ENCODE results near the gene KIRREL3. TPM values are rescaled to one million over a fixed set of nuclear protein-coding genes. Genes with fewer than 3 reads are reported as not detected.

Gene KIRREL3
- total RNA-seq, 2 experiments from 2014 or later = not detected

GRCh38 chr11:126809514-126810289 lies 190.9 kb downstream of the KIRREL3 start:
- no peak for DNase-seq
- no peaks in the 10 kb centered on the region for H3K36me3 Mint-ChIP-seq (ENCODE audit: low read depth)
- no peak overlapping the region for H3K27ac Mint-ChIP-seq
- CTCF ChIA-PET = no interaction called here
- no peaks in the 10 kb centered on the region for H3K9me3 Mint-ChIP-seq
- no peaks in the 10 kb centered on the region for H3K27me3 Mint-ChIP-seq
- H3K4me1 Mint-ChIP-seq = no peaks in the 10 kb centered on the region
- POLR2A ChIA-PET = no interaction called here
- no peak overlapping the region for H3K4me3 Mint-ChIP-seq

GRCh38 chr11:126808836-126809235 lies 191.7 kb downstream of the KIRREL3 start:
- H3K4me3 Mint-ChIP-seq = no peak overlapping the region
- H3K36me3 Mint-ChIP-seq (ENCODE audit: low read depth) = no peaks in the 10 kb centered on the region
- DNase-seq = no peak
- H3K27ac Mint-ChIP-seq = no peak overlapping the region
- CTCF ChIA-PET = no interaction called here
- H3K9me3 Mint-ChIP-seq = no peaks in the 10 kb centered on the region
- no peaks in the 10 kb centered on the region for H3K27me3 Mint-ChIP-seq
- no peaks in the 10 kb centered on the region for H3K4me1 Mint-ChIP-seq
- POLR2A ChIA-PET = no interaction called here

GRCh38 chr11:126808296-126808695 lies 192.3 kb downstream of the KIRREL3 start:
- Mint-ChIP-seq H3K9me3 (no peaks in the 10 kb centered on the region), H3K4me1 (no peaks in the 10 kb centered on the region), H3K27ac (no peak overlapping the region), H3K27me3 (no peaks in the 10 kb centered on the region), H3K36me3 (ENCODE audit: low read depth) (no peaks in the 10 kb centered on the region), H3K4me3 (no peak overlapping the region)
- POLR2A ChIA-PET = no interaction called here
- DNase-seq = no peak
- CTCF ChIA-PET = no interaction called here

GRCh38 chr11:126805870-126806269 lies 194.7 kb downstream of the KIRREL3 start:
- ChIA-PET POLR2A (no interaction called here), CTCF (no interaction called here)
- DNase-seq = no peak
- H3K27me3 Mint-ChIP-seq = no peaks in the 10 kb centered on the region
- no peaks in the 10 kb centered on the region for H3K36me3 Mint-ChIP-seq (ENCODE audit: low read depth)
- H3K9me3 Mint-ChIP-seq = no peaks in the 10 kb centered on the region
- H3K4me1 Mint-ChIP-seq = no peaks in the 10 kb centered on the region
- no peak overlapping the region for H3K27ac Mint-ChIP-seq
- H3K4me3 Mint-ChIP-seq = no peak overlapping the region

- no peaks in the 10 kb centered on the region for H3K27me3 Mint-ChIP-seq
- H3K27ac Mint-ChIP-seq = no peak overlapping the region
- ChIA-PET POLR2A (no interaction called here), CTCF (no interaction called here)
- H3K9me3 Mint-ChIP-seq = no peaks in the 10 kb centered on the region
- DNase-seq = no peak
- no peaks in the 10 kb centered on the region for H3K4me1 Mint-ChIP-seq
- no peak overlapping the region for H3K4me3 Mint-ChIP-seq
- no peaks in the 10 kb centered on the region for H3K36me3 Mint-ChIP-seq (ENCODE audit: low read depth)
Measured at GRCh38 chr11:126804363-126804762, 196.2 kb downstream of the KIRREL3 start.

- no peaks in the 10 kb centered on the region for H3K4me1 Mint-ChIP-seq
- H3K4me3 Mint-ChIP-seq = no peak overlapping the region
- H3K27me3 Mint-ChIP-seq = no peaks in the 10 kb centered on the region
- DNase-seq = no peak
- ChIA-PET CTCF (no interaction called here), POLR2A (no interaction called here)
- H3K27ac Mint-ChIP-seq = no peak overlapping the region
- peaks cover 5% of the 10 kb centered on the region for H3K9me3 Mint-ChIP-seq
- no peaks in the 10 kb centered on the region for H3K36me3 Mint-ChIP-seq (ENCODE audit: low read depth)
Measured at GRCh38 chr11:126800009-126800408, 200.6 kb downstream of the KIRREL3 start.

- Mint-ChIP-seq H3K9me3 (peaks cover 5% of the 10 kb centered on the region), H3K36me3 (ENCODE audit: low read depth) (no peaks in the 10 kb centered on the region), H3K27ac (no peak overlapping the region), H3K4me3 (no peak overlapping the region), H3K4me1 (no peaks in the 10 kb centered on the region), H3K27me3 (peaks cover 1% of the 10 kb centered on the region)
- POLR2A ChIA-PET = no interaction called here
- CTCF ChIA-PET = no interaction called here
- DNase-seq = no peak
Measured at GRCh38 chr11:126797457-126798169, 203.0 kb downstream of the KIRREL3 start.

GRCh38 chr11:126793596-126793995 lies 207.0 kb downstream of the KIRREL3 start:
- DNase-seq = no peak
- POLR2A ChIA-PET = no interaction called here
- Mint-ChIP-seq H3K9me3 (no peaks in the 10 kb centered on the region), H3K4me1 (no peaks in the 10 kb centered on the region), H3K4me3 (no peak overlapping the region), H3K36me3 (ENCODE audit: low read depth) (no peaks in the 10 kb centered on the region), H3K27ac (no peak overlapping the region), H3K27me3 (peaks cover 1% of the 10 kb centered on the region)
- CTCF ChIA-PET = no interaction called here

GRCh38 chr11:126791991-126792390 lies 208.6 kb downstream of the KIRREL3 start:
- Mint-ChIP-seq H3K9me3 (no peaks in the 10 kb centered on the region), H3K4me3 (no peak overlapping the region), H3K4me1 (no peaks in the 10 kb centered on the region), H3K36me3 (ENCODE audit: low read depth) (no peaks in the 10 kb centered on the region), H3K27me3 (peaks cover 1% of the 10 kb centered on the region), H3K27ac (no peak overlapping the region)
- DNase-seq = no peak
- POLR2A ChIA-PET = no interaction called here
- CTCF ChIA-PET = no interaction called here

GRCh38 chr11:126791446-126791845 lies 209.1 kb downstream of the KIRREL3 start:
- no peak overlapping the region for H3K27ac Mint-ChIP-seq
- ChIA-PET POLR2A (no interaction called here), CTCF (no interaction called here)
- H3K27me3 Mint-ChIP-seq = peaks cover 1% of the 10 kb centered on the region
- H3K9me3 Mint-ChIP-seq = no peaks in the 10 kb centered on the region
- H3K4me3 Mint-ChIP-seq = no peak overlapping the region
- H3K4me1 Mint-ChIP-seq = no peaks in the 10 kb centered on the region
- no peaks in the 10 kb centered on the region for H3K36me3 Mint-ChIP-seq (ENCODE audit: low read depth)
- DNase-seq = no peak

- Mint-ChIP-seq H3K4me3 (no peak overlapping the region), H3K4me1 (no peaks in the 10 kb centered on the region), H3K9me3 (no peaks in the 10 kb centered on the region), H3K36me3 (ENCODE audit: low read depth) (no peaks in the 10 kb centered on the region), H3K27me3 (peaks cover 1% of the 10 kb centered on the region), H3K27ac (no peak overlapping the region)
- ChIA-PET CTCF (no interaction called here), POLR2A (no interaction called here)
- no peak for DNase-seq
Measured at GRCh38 chr11:126790550-126791081, 210.0 kb downstream of the KIRREL3 start.

GRCh38 chr11:126782810-126783209 lies 217.8 kb downstream of the KIRREL3 start:
- Mint-ChIP-seq H3K4me3 (no peak overlapping the region), H3K9me3 (no peaks in the 10 kb centered on the region), H3K36me3 (ENCODE audit: low read depth) (no peaks in the 10 kb centered on the region), H3K27ac (no peak overlapping the region), H3K27me3 (peaks cover 2% of the 10 kb centered on the region), H3K4me1 (no peaks in the 10 kb centered on the region)
- DNase-seq = no peak
- POLR2A ChIA-PET = no interaction called here
- CTCF ChIA-PET = no interaction called here

GRCh38 chr11:126781942-126782341 lies 218.6 kb downstream of the KIRREL3 start:
- H3K36me3 Mint-ChIP-seq (ENCODE audit: low read depth) = no peaks in the 10 kb centered on the region
- H3K4me3 Mint-ChIP-seq = no peak overlapping the region
- no peaks in the 10 kb centered on the region for H3K9me3 Mint-ChIP-seq
- ChIA-PET CTCF (no interaction called here), POLR2A (no interaction called here)
- no peak for DNase-seq
- peaks cover 2% of the 10 kb centered on the region for H3K27me3 Mint-ChIP-seq
- H3K27ac Mint-ChIP-seq = no peak overlapping the region
- H3K4me1 Mint-ChIP-seq = no peaks in the 10 kb centered on the region

- POLR2A ChIA-PET = no interaction called here
- Mint-ChIP-seq H3K9me3 (no peaks in the 10 kb centered on the region), H3K4me3 (no peak overlapping the region), H3K36me3 (ENCODE audit: low read depth) (no peaks in the 10 kb centered on the region), H3K27me3 (peaks cover 2% of the 10 kb centered on the region), H3K27ac (no peak overlapping the region), H3K4me1 (no peaks in the 10 kb centered on the region)
- DNase-seq = no peak
- CTCF ChIA-PET = no interaction called here
Measured at GRCh38 chr11:126776119-126776518, 224.5 kb downstream of the KIRREL3 start.

Data from activated CD4-positive, alpha-beta T cell treated with anti-CD3 and anti-CD28 coated beads, Interleukin-2, amount 10 ng/mL, durations not matched to agents 7 days and 5 days (primary cell).